Mucosa of descending colon (tissue), 3 donors: ENCODE measurements around the gene POMT1. TPM values are rescaled to one million over a fixed set of nuclear protein-coding genes. Genes with fewer than 3 reads are reported as not detected.

Experiments used
- ATAC-seq: fragments of 200-7000 bp; cut with Tn5 transposase; one replicate; pipeline ENCODE4 v1.9.1; 2020; ENCODE audit warnings: mild to moderate bottlenecking, moderate library complexity
- DNase-seq, 3 donors: peaks; one replicate each; pipeline ENCODE4 v3.0.0-alpha.2; 2020
- H3K36me3 ChIP-seq: fragments of 200-600 bp; one replicate; pipeline ENCODE4 v1.8.0; 2021; ENCODE audit warnings: low read depth, mild to moderate bottlenecking
- H3K4me1 ChIP-seq: fragments of 200-600 bp; one replicate; pipeline ENCODE4 v1.8.0; 2021; ENCODE audit warnings: low read depth, mild to moderate bottlenecking
- H3K4me3 ChIP-seq: fragments of 200-600 bp; one replicate; pipeline ENCODE4 v1.8.0; 2021; ENCODE audit warnings: mild to moderate bottlenecking
- H3K9me3 ChIP-seq: fragments of 200-600 bp; one replicate; pipeline ENCODE4 v1.8.0; 2021; ENCODE audit warnings: mild to moderate bottlenecking
- CTCF ChIP-seq: fragments of 200-600 bp; IDR thresholded peaks from one replicate; pipeline ENCODE4 v1.8.0; 2022; ENCODE audit warnings: antibody characterized with exemption, mild to moderate bottlenecking
- intact Hi-C, 2 donors: fragments of 100-400 bp; cut with DNase I in 1 of 2; cut with micrococcal nuclease in 1 of 2; formaldehyde crosslinking; loops; one replicate each; pipeline versions ENCODE4 v1.11.0 to v1.11.1; 2022; cut with DNase I, micrococcal nuclease
- total RNA-seq, 3 donors: library from RNA; stranded (reverse); fragmentation: NEBNext Ultra II Directional in 2 of 3; extraction: Animal tissue kit (Norgen Biotek cat#: 25700) in 2 of 3; gene quantifications; one replicate each; pipeline versions ENCODE4 v1.2.1 to v1.2.4, GENCODE V29; 2021 to 2023
- donor health status: DM: no; HTN: no; CAD: no; lungs with moderate emphysema.
- donor health status: DM: no; HTN: no; CAD: no.
- donor health status: DM: no; HTN: yes; CAD: no.

POMT1 gene
- total RNA-seq, 3 donors from 2014 or later = 26.1 to 40.5 (median 35.4) TPM

DNA sequence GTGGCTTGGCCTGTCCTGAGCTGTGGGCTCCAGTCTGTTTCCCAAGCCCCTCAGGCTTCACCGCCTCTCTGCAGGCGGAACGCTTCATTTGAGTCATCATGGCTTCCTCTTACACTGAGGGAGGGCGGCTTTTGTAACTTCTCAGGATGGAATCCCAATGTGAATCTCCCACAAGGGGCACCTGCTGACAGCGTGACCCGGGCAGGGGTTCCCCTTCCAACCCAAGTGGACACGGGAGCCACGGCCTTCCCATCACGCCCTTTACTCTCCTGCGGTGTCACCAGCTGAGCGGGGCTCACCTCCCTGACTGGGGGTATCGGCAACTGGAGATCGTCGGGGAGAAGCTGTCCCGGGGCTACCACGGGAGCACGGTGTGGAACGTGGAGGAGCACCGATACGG is 15.8 kb downstream of the POMT1 start:
- ATAC-seq = no peak
- Histone ChIP-seq H3K4me3 (no peak overlapping the region), H3K36me3 (peaks cover 10% of the 10 kb centered on the region), H3K4me1 (no peaks in the 10 kb centered on the region), H3K9me3 (no peaks in the 10 kb centered on the region)
- no peak for DNase-seq
- intact Hi-C loops = no loop called here
- TF ChIP-seq CTCF = no peak

DNA sequence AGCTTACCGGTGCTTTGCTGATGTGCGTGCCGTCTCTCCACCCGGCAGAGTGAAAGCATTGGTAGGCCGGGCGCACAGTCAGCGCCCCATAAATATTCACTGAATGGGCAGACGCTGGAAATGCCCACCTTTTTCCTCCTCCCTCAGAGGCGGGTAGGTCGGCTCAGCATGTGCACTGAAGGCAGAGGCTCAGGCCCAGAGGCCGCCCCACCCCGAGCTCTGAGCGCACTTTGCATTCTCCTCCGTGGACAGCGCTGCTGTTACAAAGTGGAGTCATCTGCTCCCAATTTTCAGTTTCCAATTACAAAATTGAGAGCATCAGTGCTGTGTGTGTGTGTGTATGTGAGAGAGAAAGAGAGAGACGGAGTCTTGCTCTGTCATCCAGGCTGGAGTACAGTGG is 17.8 kb downstream of the POMT1 start:
- peaks cover 10% of the 10 kb centered on the region for H3K36me3 ChIP-seq
- no peaks in the 10 kb centered on the region for H3K4me1 ChIP-seq
- no peak overlapping the region for H3K4me3 ChIP-seq
- intact Hi-C loops = no loop called here
- TF ChIP-seq CTCF = no peak
- H3K9me3 ChIP-seq = no peaks in the 10 kb centered on the region
- ATAC-seq (no peak), DNase-seq (no peak)

DNA sequence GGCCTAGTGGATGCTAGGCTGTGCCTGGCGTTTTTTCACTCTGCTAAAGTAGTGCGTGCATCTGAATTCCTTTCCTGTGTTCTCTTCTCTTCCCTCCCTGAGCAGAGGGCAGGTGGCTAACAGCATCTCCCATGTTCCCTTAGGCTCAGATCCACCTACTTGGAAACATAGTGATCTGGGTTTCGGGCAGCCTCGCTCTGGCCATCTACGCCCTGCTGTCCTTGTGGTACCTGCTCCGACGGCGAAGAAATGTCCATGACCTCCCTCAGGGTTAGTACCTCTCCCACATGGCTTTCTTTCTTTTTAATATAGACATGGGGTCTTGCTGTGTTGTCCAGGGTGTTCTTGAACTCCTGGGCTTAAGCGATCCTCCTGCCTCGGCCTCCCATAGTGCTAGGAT is 18.5 kb downstream of the POMT1 start:
- Histone ChIP-seq H3K36me3 (peaks cover 10% of the 10 kb centered on the region), H3K9me3 (no peaks in the 10 kb centered on the region), H3K4me3 (no peak overlapping the region), H3K4me1 (no peaks in the 10 kb centered on the region)
- intact Hi-C loops = no loop called here
- no peak for DNase-seq
- ATAC-seq = no peak
- TF ChIP-seq CTCF = no peak

- ATAC-seq = no peak
These were observed 19.1 kb downstream of the POMT1 start for GRCh38 chr9:131521822-131522221.

DNA sequence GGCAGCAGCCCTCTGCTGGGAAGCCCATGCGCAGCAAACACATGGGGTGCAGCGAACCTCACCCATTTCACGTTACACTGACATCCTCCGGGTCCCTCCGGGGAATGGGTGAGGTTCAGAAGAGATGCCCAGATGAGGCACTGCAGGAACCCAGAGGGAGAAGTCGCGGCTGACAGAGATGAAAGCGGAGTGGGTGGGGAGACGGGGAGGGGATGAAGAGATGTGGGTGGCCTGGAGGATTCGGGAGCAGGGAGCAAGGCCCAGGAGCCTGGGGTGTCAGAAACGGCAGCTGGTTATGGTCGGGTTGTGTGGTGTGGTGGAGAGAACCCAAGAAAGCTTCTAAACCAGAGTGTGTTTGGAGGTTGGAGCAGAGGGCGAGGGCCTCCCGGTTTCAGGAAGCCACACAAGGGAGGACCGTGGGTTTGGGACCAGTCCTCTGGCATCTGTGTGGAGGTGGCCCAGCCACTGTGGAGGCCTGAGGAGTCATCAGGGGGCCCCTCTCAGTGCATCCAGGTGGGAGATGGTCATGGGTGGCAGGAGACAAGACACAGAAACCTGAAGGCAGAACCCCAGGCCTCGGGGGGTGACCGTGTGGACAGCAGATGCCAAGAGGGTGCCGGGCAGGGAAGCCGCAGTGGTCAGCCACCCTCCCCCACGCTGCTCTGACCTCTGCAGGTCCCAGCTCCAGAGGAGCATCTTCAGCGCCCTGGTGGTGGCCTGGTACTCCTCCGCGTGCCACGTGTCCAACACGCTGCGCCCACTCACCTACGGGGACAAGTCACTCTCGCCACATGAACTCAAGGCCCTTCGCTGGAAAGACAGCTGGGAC is 19.8 kb downstream of the POMT1 start:
- DNase-seq (no peak), ATAC-seq (no peak)
- Histone ChIP-seq H3K9me3 (no peaks in the 10 kb centered on the region), H3K4me1 (no peaks in the 10 kb centered on the region), H3K4me3 (no peak overlapping the region), H3K36me3 (peaks cover 10% of the 10 kb centered on the region)
- TF ChIP-seq CTCF = no peak
- intact Hi-C loops = no loop called here

More at GRCh38 chr9:131521822-131522221, 19.1 kb downstream of the POMT1 start:
- Histone ChIP-seq H3K4me3 (no peak overlapping the region), H3K36me3 (peaks cover 10% of the 10 kb centered on the region), H3K4me1 (no peaks in the 10 kb centered on the region), H3K9me3 (no peaks in the 10 kb centered on the region)
- TF ChIP-seq CTCF = no peak
- intact Hi-C loops = no loop called here
- no peak for DNase-seq

DNA sequence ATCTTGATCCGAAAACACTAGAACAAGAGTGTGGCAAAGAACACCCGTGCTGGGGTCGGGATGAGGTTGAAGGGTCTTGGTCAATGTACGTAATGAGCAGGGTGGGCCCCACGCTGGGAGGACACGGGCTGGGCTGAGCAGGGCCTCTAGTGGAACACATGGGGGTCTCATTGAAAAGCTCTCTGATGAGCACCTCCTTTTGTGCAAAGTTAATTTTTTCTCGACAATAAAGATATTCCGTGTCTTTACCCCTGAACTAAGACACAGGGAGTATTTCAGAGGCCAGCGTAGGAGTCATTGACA is 20.3 kb downstream of the POMT1 start:
- no peak overlapping the region for H3K4me3 ChIP-seq
- DNase-seq = no peak

More for the DNA sequence above, 20.3 kb downstream of the POMT1 start:
- Histone ChIP-seq H3K36me3 (peaks cover 10% of the 10 kb centered on the region), H3K9me3 (no peaks in the 10 kb centered on the region), H3K4me1 (no peaks in the 10 kb centered on the region)
- intact Hi-C loops = no loop called here
- TF ChIP-seq CTCF = no peak
- no peak for ATAC-seq
